OCI-LY1 (cell line): ENCODE data around the gene BTLA.
"Not testable (repeated sequence)": the region's sequence is repeated elsewhere in the genome, so short reads cannot be mapped to it uniquely, and the experiment has no call there.

ENCODE experiments used
- H2AFZ ChIP-seq: fragments of 200-600 bp; sonication (generic), shearing (Covaris generic); 2 replicates; pipeline ENCODE4 v1.6.0; 2014; ENCODE audit warnings: antibody characterized with exemption, mild to moderate bottlenecking, low read length
- H3F3A ChIP-seq: fragments of 200-600 bp; sonication (generic), shearing (Covaris generic); 2 replicates; pipeline ENCODE4 v1.6.0; 2014; ENCODE audit warnings: mild to moderate bottlenecking, antibody characterized with exemption, low read length, moderate library complexity; ENCODE audit not compliant: insufficient read depth
- H3K27ac ChIP-seq: fragments of 200-600 bp; sonication (generic); 2 replicates; pipeline ENCODE4 v1.5.1; 2014; ENCODE audit warnings: low read length, mixed run types, mild to moderate bottlenecking, low read depth; ENCODE audit not compliant: poor library complexity, severe bottlenecking
- H3K27me3 ChIP-seq: fragments of 200-600 bp; sonication (generic); 2 replicates; pipeline ENCODE4 v1.6.0; 2014; ENCODE audit warnings: antibody characterized with exemption, mild to moderate bottlenecking, low read length, moderate library complexity; ENCODE audit not compliant: insufficient read depth
- H3K36me3 ChIP-seq: fragments of 200-600 bp; sonication (generic); 2 replicates; pipeline ENCODE4 v1.6.1; 2014; ENCODE audit warnings: mild to moderate bottlenecking, antibody characterized with exemption, low read length, moderate library complexity, mixed read lengths; ENCODE audit not compliant: insufficient read depth
- H3K4me1 ChIP-seq: fragments of 200-600 bp; sonication (generic); 2 replicates; pipeline ENCODE4 v1.5.1; 2014; ENCODE audit warnings: mild to moderate bottlenecking, low read length, moderate library complexity; ENCODE audit not compliant: insufficient read depth, severe bottlenecking
- H3K4me2 ChIP-seq: fragments of 200-600 bp; sonication (generic), shearing (Covaris generic); 2 replicates; pipeline ENCODE4 v1.6.1; 2014; ENCODE audit warnings: low read length
- H3K4me3 ChIP-seq: fragments of 200-600 bp; sonication (generic); 2 replicates; pipeline ENCODE4 v1.5.1; 2014; ENCODE audit warnings: low read length, low read depth, mild to moderate bottlenecking, mixed read lengths; ENCODE audit not compliant: poor library complexity, severe bottlenecking
- H3K79me2 ChIP-seq: fragments of 200-600 bp; shearing (Covaris generic); 2 replicates; pipeline ENCODE4 v1.6.1; 2016; ENCODE audit warnings: mixed run types, low read length, mixed read lengths; ENCODE audit not compliant: insufficient read depth
- H3K9ac ChIP-seq: fragments of 200-600 bp; sonication (generic), shearing (Covaris generic); 2 replicates; pipeline ENCODE4 v1.6.1; 2014; ENCODE audit warnings: mild to moderate bottlenecking, low read length, mixed read lengths
- H3K9me2 ChIP-seq: fragments of 200-600 bp; sonication (generic), shearing (Covaris generic); 2 replicates; pipeline ENCODE4 v1.6.1; 2014; ENCODE audit warnings: low read depth, mild to moderate bottlenecking, low read length, mixed read lengths
- H3K9me3 ChIP-seq: fragments of 200-600 bp; shearing (Covaris generic); 2 replicates; pipeline ENCODE4 v1.6.1; 2014; ENCODE audit warnings: low read length, mixed read lengths
- H4K20me1 ChIP-seq: fragments of 200-600 bp; sonication (generic), shearing (Covaris generic); 2 replicates; pipeline ENCODE4 v1.6.0; 2016; ENCODE audit warnings: mild to moderate bottlenecking, low read length; ENCODE audit not compliant: insufficient read depth
- EZH2 ChIP-seq: fragments of 200-600 bp; sonication (generic), shearing (Covaris generic); IDR thresholded peaks from 2 replicates; pipeline ENCODE4 v1.8.0; 2017; ENCODE audit warnings: borderline replicate concordance, mixed run types, mild to moderate bottlenecking, antibody characterized with exemption, low read length, moderate library complexity, mixed read lengths
- TF ChIP-seq, protein P1 (sequence below): fragments of 200-600 bp; sonication (generic), shearing (Covaris generic); IDR thresholded peaks from 2 replicates; pipeline ENCODE4 v1.5.1; 2017; ENCODE audit warnings: mild to moderate bottlenecking, antibody characterized with exemption, low read length, moderate library complexity, mixed read lengths

The BTLA gene

DNA sequence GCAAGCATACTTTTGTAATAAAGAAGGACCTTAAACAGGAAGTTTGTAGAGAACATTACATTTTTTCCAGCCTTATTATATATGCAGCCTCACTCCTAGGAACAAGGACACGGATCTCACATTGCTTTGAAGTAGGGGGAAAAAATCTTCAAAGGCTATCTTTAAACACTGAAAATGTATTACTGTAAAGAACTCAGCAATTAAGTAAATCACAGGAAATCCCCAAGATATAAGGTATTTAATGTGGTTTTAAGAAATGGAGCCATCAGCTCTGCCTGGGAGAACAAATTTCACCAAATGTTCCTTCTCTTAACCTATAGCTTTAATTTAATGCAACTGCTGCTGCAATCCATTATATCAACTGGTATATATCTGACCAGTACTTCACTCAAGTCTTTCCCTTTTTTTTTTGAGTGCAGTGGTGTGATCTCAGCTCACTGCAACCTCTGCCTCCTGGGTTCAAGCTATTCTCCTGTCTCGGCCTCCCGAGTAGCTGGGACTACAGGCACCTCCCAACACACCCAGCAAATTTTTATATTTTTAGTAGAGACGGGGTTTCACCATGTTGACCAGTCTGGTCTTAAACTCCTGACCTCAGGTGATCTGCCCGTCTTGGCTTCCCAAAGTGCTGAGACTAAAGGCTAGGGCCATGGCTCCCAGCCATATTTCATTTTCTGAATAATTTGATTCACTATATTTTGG, 2.8 kb downstream of the BTLA start:
- no peaks in the 10 kb centered on the region for H3K9me3 ChIP-seq
- H3K27ac ChIP-seq: no peak overlapping the region
- H3K9me2 ChIP-seq: no peaks in the 10 kb centered on the region
- no peaks in the 10 kb centered on the region for H3F3A ChIP-seq
- H2AFZ ChIP-seq: no peak overlapping the region
- H3K4me1 ChIP-seq: peaks cover 42% of the 10 kb centered on the region
- no peaks in the 10 kb centered on the region for H4K20me1 ChIP-seq
- no peaks in the 10 kb centered on the region for H3K36me3 ChIP-seq
- no peak overlapping the region for H3K9ac ChIP-seq
- H3K79me2 ChIP-seq: no peaks in the 10 kb centered on the region; the same call in 1 of the 2 replicates
- H3K27me3 ChIP-seq: no peaks in the 10 kb centered on the region
- no peak for TF ChIP-seq EZH2
- TF ChIP-seq, protein P1, sequence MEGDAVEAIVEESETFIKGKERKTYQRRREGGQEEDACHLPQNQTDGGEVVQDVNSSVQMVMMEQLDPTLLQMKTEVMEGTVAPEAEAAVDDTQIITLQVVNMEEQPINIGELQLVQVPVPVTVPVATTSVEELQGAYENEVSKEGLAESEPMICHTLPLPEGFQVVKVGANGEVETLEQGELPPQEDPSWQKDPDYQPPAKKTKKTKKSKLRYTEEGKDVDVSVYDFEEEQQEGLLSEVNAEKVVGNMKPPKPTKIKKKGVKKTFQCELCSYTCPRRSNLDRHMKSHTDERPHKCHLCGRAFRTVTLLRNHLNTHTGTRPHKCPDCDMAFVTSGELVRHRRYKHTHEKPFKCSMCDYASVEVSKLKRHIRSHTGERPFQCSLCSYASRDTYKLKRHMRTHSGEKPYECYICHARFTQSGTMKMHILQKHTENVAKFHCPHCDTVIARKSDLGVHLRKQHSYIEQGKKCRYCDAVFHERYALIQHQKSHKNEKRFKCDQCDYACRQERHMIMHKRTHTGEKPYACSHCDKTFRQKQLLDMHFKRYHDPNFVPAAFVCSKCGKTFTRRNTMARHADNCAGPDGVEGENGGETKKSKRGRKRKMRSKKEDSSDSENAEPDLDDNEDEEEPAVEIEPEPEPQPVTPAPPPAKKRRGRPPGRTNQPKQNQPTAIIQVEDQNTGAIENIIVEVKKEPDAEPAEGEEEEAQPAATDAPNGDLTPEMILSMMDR: no peak
- H3K4me2 ChIP-seq: peak overlapping the region; percentile 40
- H3K4me3 ChIP-seq: peak overlapping the region; percentile 17

DNA sequence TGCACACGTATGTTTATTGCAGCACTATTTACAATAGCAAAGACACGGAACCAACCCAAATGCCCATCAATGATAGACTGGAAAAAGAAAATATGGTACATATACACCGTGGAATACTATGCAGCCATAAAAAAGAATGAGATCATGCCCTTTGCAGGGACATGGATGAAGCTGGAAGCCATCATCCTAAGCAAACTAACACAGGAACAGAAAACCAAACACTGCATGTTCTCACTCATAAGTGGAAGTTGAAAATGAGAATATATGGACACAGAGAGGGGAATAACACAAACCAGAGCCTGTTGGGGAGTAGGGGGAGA, 4.9 kb downstream of the BTLA start:
- not testable (repeated sequence) for H3K27me3 ChIP-seq, H3K9me3 ChIP-seq, H3K79me2 ChIP-seq, H3F3A ChIP-seq, H3K4me3 ChIP-seq, H3K36me3 ChIP-seq, H4K20me1 ChIP-seq, H2AFZ ChIP-seq, H3K4me2 ChIP-seq, H3K27ac ChIP-seq, H3K9ac ChIP-seq, H3K9me2 ChIP-seq
- H3K4me1 ChIP-seq: peaks cover 40% of the 10 kb centered on the region

DNA sequence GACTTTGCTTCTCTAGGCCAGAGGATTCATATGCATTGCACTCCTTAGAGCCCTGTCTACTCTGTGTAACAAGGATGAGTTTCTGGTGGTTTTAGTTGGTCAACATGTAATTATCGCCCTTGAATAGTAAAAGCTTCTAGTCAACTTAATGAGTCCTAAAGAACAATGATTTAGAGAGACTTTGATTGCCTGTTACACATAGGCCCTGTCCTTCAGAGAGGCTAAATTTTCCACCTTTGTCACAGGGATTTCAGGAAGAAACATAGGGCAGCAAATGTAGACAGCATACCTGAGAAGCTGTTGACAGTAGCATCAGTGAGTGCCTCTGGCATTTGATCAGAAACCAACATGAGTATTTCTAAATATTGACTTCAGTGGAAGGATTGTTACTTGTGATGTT, 7.1 kb downstream of the BTLA start:
- no peaks in the 10 kb centered on the region; the same call in 1 of the 2 replicates for H3K79me2 ChIP-seq
- H3K9me3 ChIP-seq: no peaks in the 10 kb centered on the region
- H3K36me3 ChIP-seq: no peaks in the 10 kb centered on the region
- no peaks in the 10 kb centered on the region for H3K9me2 ChIP-seq
- no peak overlapping the region for H2AFZ ChIP-seq
- H3K27me3 ChIP-seq: no peaks in the 10 kb centered on the region
- H3K27ac ChIP-seq: no peak overlapping the region
- TF ChIP-seq, protein P1: no peak
- no peak for TF ChIP-seq EZH2
- H3K4me3 ChIP-seq: no peak overlapping the region
- no peak overlapping the region for H3K4me2 ChIP-seq
- no peak overlapping the region for H3K9ac ChIP-seq
- peaks cover 17% of the 10 kb centered on the region for H3K4me1 ChIP-seq
- H3F3A ChIP-seq: no peaks in the 10 kb centered on the region
- H4K20me1 ChIP-seq: no peaks in the 10 kb centered on the region

DNA sequence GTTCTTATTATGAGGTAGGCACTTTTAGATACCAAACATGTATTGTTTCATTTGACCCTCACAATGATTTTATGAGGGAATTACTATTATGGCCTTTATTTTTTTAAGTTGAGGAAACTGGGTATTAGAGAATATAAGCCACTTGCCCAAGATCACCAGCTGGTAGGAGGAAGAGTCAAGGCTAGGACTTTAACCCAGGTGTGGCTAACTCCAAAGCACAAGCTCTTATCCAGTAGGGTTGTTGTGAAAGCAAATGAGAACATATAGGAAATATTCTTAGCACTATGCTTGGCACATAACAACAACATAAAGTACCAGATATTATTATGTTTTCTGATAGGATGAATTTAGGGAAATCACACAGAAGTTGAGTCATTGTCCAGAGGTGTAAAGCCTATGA, 7.9 kb downstream of the BTLA start:
- no peak overlapping the region for H3K9ac ChIP-seq
- H3K27me3 ChIP-seq: no peaks in the 10 kb centered on the region
- no peaks in the 10 kb centered on the region for H4K20me1 ChIP-seq
- no peaks in the 10 kb centered on the region for H3K9me3 ChIP-seq
- TF ChIP-seq, protein P1: no peak
- no peak for TF ChIP-seq EZH2
- no peak overlapping the region for H2AFZ ChIP-seq
- H3K4me3 ChIP-seq: no peak overlapping the region
- no peaks in the 10 kb centered on the region for H3K36me3 ChIP-seq
- H3K27ac ChIP-seq: no peak overlapping the region
- peaks cover 10% of the 10 kb centered on the region for H3K4me1 ChIP-seq
- H3K4me2 ChIP-seq: no peak overlapping the region
- no peaks in the 10 kb centered on the region; the same call in 1 of the 2 replicates for H3K79me2 ChIP-seq
- H3F3A ChIP-seq: no peaks in the 10 kb centered on the region
- no peaks in the 10 kb centered on the region for H3K9me2 ChIP-seq
